ENCODE measurements around the gene RRM1.
"Not testable (repeated sequence)": the region's sequence is repeated elsewhere in the genome, so short reads cannot be mapped to it uniquely, and the experiment has no call there.

Gene RRM1

DNA sequence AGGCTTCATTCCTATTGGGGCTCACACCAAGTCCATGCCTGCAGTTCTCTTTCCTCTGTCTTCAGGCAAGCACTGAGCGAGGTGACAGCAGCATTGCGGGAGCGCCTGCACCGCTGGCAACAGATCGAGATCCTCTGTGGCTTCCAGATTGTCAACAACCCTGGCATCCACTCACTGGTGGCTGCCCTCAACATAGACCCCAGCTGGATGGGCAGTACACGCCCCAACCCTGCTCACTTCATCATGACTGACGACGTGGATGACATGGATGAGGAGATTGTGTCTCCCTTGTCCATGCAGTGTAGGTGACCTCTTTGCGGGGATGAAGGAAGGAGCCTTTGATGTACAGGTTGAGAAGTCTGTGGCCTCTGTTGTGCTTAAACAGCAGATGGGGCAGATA lies 11.4 kb upstream of the RRM1 start:
- DNase-seq (ENCODE audit: low read depth in 3 of 3): no peak

DNA sequence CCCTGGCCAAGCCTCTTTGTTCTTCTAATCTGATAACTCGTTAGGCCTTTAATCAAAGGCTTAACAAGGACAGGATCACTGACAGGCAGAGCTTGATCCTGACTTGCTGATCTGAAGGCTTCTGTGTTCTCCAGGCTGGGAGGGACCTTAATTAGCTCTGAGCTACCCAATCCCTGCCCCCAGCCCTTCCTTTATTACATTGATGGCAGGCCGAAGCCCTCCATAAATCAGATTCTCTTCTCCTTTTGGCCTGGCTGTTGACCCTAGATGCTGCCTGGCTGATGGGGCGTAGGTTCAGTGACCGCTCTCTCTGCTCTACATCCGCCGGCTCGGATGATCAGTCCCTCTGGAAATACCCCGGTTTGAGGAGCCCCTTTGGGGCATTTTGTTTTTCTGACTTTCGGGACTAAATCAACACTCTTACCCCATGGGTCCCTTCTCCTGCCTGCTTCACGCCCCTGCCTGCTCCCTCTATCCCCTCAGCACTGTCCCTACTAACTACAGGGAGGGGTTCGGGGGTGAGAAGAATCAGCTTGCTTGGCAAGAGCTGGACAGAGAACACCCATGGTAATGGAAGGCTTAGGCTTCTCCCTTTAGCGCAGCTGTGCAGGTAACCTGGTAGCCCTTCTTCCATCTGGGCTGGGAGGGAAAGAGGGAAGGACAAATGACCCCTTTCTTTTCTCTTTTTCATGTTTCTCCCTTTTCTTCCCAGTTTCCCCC lies 10.0 kb upstream of the RRM1 start:
- DNase-seq (ENCODE audit: low read depth in 3 of 3): no peak

DNA sequence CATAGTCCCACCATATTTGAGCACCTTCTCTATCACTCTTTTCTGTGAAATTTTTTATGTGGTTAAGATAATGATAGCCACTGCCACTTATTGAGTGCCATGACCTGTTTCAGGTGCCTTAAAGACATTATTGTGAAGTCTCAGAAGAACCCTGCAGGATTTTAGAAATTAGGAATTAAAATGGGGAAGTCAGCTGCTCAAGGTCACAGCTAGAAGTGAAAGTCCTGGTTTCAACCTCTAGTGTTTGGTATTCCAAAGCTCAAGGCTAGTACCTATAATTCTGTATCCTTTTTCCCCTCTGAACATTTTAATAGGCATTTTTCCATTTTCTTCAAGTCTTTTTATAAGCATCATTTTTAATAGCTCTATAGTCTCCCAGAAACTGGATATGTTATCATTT lies 9.0 kb upstream of the RRM1 start:
- no peak for DNase-seq (ENCODE audit: low read depth in 3 of 3)

DNA sequence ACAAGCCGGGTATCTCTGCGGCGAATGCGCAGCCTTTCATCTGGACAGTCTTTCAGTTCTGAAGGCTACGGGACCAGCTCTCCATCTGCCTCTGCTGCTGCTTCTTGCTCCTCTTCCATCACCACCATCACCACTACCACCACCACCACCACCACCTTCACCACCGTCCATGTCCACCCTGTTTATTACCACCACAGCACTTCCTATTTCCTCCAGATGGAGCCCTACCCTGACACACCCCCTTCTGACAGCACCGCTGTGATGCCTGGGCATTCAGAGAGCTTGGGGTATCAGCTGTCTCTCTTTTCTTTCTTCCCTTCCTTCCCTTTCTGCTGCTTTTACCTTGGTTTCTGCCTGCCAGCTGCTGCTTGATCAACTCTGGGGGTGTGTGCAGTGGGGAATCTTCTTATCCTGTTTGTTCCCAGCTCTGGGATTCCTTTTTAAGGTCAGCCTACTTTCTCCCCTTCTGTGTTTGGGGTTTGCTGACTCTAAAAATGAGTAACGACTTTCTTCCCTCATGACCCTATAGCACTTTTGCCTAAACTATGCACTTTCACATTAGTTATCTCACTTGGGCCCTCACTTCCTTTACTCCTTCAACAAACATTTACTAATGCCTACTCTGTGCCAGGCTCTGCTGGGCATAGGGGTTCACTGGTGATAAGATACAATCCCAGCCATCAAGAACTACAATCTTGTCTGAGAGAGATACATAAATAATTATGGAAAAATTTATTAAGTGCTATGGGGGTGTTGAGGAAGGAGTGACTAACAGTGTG lies 7.8 kb upstream of the RRM1 start:
- no peak for DNase-seq (ENCODE audit: low read depth in 3 of 3)

DNA sequence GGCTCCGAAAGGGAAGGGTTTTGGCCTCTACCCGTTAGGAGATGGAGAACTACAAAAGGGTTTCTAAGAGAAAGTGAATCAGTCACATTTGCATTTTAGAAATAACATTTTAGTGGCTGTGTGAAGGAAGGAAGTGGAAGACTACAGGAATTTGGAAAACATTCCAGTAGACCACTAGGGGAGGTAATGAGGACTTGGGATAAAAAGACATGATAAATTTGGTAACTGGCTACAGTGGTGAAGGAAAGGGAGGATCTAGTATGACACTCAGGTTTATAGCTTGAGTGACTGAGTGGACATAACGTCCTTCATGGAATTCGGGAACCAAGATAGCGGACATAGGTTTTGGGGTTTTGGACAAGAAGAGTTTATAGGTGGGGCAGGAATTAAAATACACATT lies 7.0 kb upstream of the RRM1 start:
- no peak for DNase-seq (ENCODE audit: low read depth in 3 of 3)

DNA sequence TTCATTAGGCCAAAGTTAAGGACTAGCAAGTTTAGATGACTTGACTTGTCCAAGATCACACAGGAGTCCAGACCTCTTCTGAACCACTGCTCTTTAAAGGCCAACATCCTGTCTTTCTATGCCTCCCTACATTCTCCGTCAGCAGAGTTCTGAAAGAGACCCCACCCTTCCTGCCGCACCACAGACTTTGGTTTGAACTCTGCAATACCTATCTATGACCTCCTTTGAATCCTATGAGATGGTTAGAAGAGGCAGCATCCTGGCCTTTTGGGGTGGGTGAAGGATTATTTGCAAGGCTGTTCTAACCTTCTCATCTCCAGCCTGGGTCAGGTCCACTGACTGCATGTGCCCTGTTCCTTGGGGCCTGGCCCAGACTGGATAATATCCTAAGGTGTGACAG lies 4.3 kb upstream of the RRM1 start:
- DNase-seq (ENCODE audit: low read depth in 3 of 3): no peak

DNA sequence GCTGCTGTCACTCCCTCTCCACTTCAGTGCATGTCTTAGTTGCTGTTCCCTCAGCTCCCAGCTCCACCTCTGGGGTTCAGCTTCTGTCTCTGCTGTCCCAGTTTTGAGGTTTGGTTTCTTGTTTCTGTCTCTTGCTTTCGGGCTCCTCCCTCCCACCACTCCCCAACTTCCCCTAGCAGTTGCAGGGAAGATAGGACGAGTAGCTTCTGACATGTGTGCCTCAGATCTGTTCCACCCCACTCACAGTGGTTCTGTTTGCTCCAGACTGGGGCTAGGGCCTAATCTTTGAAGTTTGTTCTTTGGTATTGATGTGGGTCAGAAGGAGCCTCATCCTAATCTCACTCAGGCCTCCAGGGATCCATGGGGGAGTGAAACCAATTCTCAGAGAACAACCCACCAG lies 2.6 kb upstream of the RRM1 start:
- peak in 1 of 3 experiments; percentile 21 for DNase-seq (ENCODE audit: low read depth in 3 of 3)

DNA sequence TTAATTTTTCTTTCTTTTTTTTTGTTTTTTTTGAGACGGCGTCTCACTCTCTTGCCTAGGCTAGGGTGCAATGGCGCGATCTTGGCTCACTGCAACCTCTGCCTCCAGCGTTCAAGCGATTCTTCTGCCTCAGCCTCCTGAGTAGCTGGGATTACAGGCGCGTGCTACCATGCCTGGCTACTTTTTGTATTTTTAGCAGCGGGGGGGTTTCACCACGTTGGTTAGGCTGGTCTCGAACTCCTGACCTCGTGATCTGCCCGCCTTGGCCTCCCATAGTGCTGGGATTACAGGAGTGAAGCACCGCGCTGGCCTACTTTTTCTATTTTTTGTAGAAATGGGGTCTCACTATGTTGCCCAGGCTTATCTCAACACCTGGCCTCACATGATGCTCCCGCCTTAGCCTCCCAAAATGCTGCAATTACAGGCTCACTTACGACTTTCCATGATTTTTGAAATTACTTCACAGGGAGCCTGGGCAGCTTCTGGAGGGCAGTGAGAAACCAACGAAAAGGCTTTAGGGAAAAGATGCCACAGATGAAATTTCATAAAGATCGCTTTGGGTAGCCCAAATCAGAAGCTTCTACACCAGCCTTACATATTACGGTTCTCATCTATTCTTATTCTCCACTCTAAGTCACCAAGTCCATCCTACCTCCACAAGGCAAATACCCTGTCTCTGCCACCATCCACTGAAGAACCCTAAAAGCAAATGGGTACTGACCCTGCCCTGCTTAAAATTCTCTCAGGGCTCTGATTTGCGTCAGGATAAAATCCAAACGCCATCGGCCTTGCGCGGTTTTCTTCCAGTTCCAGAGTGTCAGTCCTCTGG lies 866 bp upstream of the RRM1 start:
- no peak for DNase-seq (ENCODE audit: low read depth in 3 of 3)

DNA sequence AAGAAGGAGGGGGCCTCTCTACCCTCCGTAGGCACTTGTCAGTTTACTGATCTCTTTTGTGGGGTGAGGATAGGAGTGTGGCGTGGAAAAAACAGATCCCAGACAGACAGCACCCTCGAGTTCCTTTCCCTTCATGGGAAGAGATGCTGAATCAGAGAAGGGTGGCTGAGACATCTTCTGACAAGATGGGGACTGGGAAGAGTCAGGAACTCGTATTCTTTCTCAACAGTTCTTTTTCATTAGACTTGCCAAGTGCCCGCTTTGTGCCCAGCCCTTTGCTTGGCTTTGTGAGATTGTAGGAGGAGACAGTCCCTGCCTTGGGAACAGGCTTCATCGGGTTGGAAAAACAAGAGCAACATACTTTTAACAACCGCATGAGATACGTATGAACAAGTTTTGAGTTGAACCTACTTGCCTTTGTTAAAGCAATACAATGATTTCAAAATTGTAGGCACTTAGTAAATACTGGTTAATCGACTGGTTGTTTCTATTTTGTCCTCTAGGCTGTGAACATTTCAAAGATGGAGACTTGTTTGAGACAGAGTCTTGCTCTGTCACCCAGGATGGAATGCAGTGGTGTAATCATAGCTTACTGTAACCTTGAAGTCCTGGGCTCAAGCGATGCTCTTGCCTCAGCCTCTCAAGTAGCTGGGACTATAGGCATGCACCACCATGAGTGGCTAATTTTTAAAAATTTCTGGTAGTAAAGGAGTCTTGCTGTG lies 1.1 kb downstream of the RRM1 start:
- DNase-seq (ENCODE audit: low read depth in 3 of 3): no peak

DNA sequence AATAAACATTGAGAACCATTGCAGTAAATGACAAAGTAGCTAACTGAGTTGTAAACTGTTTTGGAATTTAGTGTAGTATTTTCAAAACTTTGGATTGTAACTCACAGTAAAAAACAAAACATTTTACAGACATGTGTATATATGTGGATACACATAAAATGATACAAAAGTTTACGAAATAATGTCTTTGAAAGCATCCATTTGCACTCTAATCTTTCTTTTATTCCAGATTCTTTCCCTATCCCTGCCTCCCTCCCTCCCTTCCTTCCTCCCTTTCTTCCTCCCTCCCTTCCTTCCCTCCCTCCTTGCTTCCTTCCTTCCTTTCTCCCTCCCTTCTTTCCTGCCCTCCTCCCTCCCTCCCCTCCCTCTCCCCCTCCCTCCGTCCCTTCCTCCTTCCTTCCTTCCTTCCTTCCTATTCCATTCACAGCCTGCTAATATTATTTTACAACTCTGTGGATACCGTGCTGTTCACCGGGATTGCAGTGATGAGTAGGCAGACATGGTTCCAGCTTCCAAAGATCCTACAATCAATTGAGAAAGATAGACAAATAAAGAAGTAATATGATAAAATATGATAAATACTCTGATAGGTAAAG lies 3.5 kb downstream of the RRM1 start:
- no peak for DNase-seq (ENCODE audit: low read depth in 3 of 3)

DNA sequence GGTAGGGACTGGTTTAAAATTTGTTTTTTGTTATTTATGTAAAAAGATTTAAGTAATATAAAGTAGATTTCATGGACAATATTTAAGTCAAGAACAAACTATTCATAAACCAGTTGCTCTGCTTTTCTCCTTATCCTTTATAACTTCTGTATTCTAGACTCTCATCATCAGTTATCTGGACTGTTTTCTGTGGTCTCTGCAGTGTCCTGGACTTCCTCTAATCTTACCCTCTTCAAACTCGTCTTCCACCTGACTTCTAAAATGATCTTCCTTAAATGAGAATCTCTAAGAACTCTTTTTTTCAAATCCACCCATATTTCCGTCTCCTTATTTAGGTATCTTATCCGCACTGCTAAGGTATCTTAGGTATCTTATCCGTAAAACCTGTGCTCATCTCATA lies 8.1 kb downstream of the RRM1 start:
- no peak for DNase-seq (ENCODE audit: low read depth in 3 of 3)

DNA sequence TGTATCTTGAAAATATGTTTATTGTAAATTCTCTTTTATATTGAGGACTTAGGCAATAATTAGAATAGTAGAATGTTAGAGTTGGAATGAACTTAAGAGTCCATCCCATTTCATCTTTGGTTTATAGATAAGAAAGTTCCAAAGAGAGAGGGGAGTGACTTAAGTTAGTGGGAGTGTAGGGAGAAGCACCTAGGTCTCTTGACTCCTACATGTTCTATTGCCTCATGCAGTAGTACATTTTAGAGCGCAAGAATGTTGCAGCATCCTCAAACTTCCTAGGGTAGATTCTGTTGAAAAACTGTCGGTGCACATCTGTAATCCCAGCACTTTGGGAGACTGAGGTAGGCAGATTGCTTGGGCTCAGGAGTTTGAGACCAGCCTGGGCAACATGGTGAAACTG lies 8.7 kb downstream of the RRM1 start:
- DNase-seq (ENCODE audit: low read depth in 3 of 3): no peak

DNA sequence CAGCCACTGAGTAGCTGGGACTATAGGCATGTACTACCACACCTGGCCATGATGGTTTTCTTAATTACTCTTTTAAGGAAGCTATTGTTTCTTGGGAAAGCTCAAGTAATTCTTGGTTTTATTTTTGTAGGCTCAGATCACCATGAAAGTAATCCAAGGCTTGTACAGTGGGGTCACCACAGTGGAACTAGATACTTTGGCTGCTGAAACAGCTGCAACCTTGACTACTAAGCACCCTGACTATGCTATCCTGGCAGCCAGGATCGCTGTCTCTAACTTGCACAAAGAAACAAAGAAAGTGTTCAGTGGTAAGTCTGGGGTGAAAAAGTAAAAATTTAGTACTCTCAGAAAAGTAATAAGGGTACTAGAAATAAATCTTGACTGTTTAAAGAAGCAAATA lies 11.3 kb downstream of the RRM1 start:
- DNase-seq (ENCODE audit: low read depth in 3 of 3): no peak

DNA sequence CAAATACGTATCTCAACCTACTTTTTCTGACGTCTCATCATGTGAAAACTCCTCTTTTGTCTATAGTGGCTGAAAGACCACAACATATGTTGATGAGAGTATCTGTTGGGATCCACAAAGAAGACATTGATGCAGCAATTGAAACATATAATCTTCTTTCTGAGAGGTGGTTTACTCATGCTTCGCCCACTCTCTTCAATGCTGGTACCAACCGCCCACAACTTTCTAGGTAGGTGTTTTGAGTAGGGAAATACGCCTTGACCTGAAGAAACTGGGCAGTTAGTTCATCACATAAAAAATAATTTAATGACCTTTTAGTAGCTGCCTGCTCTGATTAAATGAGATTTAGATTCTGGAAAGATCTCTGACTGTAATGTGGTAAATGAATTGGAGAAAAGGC lies 17.2 kb downstream of the RRM1 start:
- DNase-seq (ENCODE audit: low read depth in 3 of 3): no peak

DNA sequence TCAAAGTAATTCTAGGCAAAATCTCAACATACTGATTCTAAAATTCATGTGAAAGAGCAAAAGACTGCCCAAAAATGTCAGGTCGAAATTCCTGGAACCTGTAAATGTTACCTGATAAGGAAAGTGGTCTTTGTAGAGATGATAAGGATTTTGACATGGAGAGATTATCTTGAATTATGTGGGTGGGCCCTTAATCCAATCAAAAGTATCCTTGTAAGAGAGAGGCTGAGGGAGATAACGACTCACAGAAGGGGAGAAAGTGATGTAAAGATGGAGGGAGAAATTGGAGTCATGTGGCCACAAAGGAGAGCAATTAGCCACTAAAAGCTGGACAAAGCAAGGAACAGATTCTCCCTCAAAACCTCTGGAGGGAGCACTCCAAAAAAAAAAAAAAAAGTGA lies 20.5 kb downstream of the RRM1 start:
- DNase-seq (ENCODE audit: low read depth in 3 of 3): no peak

DNA sequence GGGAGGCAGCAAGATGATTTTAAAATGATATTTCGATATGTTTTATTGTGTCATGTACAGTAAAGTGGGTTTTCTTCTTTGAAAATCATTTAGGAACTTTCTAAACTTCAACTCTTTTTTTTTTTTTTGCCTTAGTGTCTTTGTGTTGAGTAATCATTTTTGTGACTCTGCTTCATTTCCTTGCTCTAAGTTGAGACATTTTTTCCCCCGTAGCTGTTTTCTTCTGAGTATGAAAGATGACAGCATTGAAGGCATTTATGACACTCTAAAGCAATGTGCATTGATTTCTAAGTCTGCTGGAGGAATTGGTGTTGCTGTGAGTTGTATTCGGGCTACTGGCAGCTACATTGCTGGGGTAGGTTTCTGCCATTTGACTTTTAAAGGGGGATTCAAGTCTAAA lies 23.5 kb downstream of the RRM1 start:
- DNase-seq (ENCODE audit: low read depth in 3 of 3): no peak

DNA sequence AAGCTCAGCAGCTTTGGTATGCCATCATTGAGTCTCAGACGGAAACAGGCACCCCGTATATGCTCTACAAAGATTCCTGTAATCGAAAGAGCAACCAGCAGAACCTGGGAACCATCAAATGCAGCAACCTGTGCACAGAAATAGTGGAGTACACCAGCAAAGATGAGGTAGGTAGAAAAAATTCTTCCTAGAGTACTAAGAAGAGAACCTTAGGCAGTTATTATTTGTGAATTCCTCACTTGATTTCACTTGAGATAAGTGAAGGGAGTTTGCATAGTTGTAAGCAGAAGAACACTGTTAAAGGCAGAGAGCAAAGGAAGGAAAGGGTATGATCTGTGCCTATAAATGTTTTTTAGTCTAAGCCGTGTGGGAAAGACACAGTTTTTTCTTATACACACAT lies 28.6 kb downstream of the RRM1 start:
- DNase-seq (ENCODE audit: low read depth in 3 of 3): no peak

DNA sequence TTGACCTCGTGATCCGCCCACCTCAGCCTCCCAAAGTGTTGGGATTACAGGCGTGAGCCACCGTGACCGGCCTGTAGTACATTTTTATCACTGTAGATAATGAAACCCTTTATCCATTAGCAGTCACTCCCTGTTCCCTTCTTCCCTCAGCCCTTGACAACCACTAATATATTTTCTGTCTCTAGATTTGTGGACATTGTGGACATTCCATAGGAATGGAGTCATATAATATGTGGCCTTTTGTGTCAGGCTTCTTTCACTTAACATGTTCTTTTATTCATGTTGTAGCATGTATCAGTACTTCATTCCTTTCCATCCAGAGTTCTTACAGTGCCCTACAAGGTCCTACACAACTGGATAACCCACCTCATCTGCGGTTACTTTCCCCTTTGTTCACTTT lies 30.5 kb downstream of the RRM1 start:
- DNase-seq (ENCODE audit: low read depth in 3 of 3): no peak

DNA sequence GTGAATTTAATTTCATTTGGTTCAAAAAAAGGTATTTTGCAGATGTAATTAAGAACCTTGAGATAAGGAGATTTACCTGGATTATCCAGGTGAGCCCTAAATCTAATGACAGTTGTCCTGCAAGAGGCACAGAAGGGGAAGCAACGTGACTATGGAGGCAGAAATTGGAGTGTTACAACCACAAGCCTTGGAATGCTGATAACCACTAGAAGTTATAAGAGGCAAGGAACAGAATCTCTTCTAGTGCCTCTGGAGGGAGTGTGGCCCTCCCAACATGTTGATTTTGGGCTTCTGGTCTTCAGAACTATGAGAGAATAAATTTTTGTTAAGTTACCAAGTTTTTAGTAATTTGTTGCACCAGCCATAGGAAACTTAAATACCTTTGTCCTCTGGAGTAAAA lies 32.8 kb downstream of the RRM1 start:
- no peak for DNase-seq (ENCODE audit: low read depth in 3 of 3)

DNA sequence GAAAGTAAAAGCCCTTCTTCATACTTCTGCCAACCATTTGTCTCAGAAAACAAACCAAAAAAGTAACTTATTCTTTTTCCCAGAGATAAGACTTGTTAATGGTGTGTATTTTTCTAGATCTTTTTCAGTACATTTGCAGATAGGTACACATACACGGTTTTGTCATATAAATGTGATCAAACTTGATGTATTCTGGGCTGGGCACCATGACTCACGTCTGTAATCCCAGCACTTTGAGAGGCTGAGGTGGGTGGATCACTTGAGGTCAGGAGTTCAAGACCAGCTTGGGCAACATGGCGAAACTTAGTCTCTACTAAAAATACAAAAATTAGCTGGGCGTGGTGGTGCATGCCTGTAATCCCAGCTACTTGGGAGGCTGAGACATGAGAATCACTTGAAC lies 35.6 kb downstream of the RRM1 start:
- not testable (repeated sequence) for DNase-seq (ENCODE audit: low read depth in 3 of 3)

DNA sequence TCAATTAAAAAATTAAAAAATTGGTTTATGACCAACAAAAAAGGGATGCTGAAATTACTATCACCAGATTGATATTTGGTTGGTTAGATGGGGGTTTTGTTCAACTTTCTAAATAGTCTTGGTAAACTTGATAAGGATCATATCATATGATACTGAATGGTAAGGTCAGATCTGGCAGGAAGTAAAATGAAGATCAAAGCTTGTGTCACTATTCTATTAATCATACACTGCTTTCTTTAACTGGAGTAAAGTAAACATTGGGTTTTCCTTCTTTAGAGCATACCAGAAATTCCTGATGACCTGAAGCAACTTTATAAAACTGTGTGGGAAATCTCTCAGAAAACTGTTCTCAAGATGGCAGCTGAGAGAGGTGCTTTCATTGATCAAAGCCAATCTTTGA lies 40.2 kb downstream of the RRM1 start:
- DNase-seq (ENCODE audit: low read depth in 3 of 3): no peak

DNA sequence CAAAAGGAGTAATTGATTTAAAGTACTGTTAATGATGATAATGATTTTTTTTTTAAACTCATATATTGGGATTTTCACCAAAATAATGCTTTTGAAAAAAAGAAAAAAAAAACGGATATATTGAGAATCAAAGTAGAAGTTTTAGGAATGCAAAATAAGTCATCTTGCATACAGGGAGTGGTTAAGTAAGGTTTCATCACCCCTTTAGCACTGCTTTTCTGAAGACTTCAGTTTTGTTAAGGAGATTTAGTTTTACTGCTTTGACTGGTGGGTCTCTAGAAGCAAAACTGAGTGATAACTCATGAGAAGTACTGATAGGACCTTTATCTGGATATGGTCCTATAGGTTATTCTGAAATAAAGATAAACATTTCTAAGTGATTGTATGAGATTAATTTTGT lies 43.9 kb downstream of the RRM1 start:
- DNase-seq (ENCODE audit: low read depth in 3 of 3): no peak

All from stimulated activated CD4-positive, alpha-beta T cell treated with anti-CD3 and anti-CD28 coated beads, TNF-alpha, amount 100 ng/mL, for 24 hours (primary cell).